ENCODE measurements around the gene OPTN. TPM values are rescaled to one million over a fixed set of nuclear protein-coding genes. Genes with fewer than 3 reads are reported as not detected.
"Not testable (repeated sequence)": the region's sequence is repeated elsewhere in the genome, so short reads cannot be mapped to it uniquely, and the experiment has no call there.

The OPTN gene
- total and polyA plus RNA-seq, 12 donors, result 63.2 to 148 (median 92.5) TPM

DNA sequence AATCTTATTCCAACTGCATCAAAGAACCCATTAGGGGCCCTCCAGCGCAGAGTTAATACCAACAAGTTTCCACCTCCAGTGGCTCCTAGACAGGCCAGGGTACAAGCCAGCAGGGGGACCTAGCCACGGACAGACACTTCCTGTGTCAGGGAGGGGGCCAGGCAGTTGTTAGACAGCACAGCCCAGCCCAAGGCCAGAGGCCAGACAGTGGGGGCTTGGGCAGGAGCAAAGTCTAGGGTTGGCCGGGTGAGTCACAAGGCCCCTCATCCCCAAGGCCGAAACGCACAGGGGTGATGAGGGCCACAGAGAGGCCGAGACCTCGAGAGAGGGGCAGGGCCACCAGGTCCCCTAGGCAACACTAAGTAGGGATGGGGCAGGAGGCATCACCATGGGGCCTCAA is 19.3 kb upstream of the OPTN start:
- no peaks in the 10 kb centered on the region for H3K4me1 ChIP-seq (replicated peaks in 1 of 2)
- DNase-seq, result no peak
- no peak overlapping the region for H3K4me3 ChIP-seq
- 47 to 63% (median 55%) methylated on average over 7 of the region's 7 CpGs for WGBS, 4 donors
- H3K27me3 ChIP-seq, result no peaks in the 10 kb centered on the region
- TF ChIP-seq CTCF (IDR thresholded peaks at IDR 0.05), result no peak
- TF ChIP-seq POLR2A (IDR thresholded peaks at IDR 0.05), result no peak
- H3K9me3 ChIP-seq (replicated peaks in 1 of 3), result peaks cover 0 to 12% (median 0%) of the 10 kb centered on the region in 3 donors
- H3K27ac ChIP-seq, result no peak overlapping the region
- intact Hi-C loops (cut with DNase I), result loop anchor here in 1 of 2 donors (10.0 kb wide), 1 partner anchor 356 kb away; no protein-coding TSS in a partner anchor
- no peaks in the 10 kb centered on the region for H3K36me3 ChIP-seq (replicated peaks in 1 of 2)

GRCh38 chr10:13083700-13084099 is 16.3 kb upstream of the OPTN start:
- WGBS, 4 donors, result 93 to 96% (median 94%) methylated on average over 3 of the region's 3 CpGs
- intact Hi-C loops (cut with DNase I), result loop anchor here in 1 of 2 donors (10.0 kb wide), 1 partner anchor 359 kb away; no protein-coding TSS in a partner anchor

DNA sequence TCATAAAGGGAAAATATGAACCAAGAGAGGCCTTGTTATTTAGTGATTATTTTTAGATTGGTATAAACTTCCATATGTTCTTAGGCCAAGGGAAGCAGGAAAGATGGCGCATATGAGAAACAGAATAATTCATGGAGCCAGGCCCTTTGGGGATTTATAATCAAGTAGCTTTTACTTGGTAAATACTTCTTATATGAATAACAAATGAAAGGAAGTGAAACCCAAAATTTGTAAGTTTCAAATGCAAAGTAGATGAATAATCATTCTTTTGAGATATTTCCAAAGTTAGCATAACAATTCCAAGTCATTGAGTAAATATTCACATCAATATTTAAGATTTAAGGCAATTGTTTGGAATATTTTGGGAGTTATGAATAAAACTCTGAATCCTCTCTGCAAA is 13.9 kb upstream of the OPTN start:
- Histone ChIP-seq H3K4me3 (no peak overlapping the region), H3K4me1 (replicated peaks in 1 of 2) (peaks cover 0 to 12% of the 10 kb centered on the region in 2 donors), H3K9me3 (replicated peaks in 1 of 3) (peaks cover 0 to 7% (median 0%) of the 10 kb centered on the region in 3 donors), H3K36me3 (replicated peaks in 1 of 2) (no peaks in the 10 kb centered on the region), H3K27ac (no peak overlapping the region), H3K27me3 (no peaks in the 10 kb centered on the region)
- TF ChIP-seq POLR2A (IDR thresholded peaks at IDR 0.05) (no peak), CTCF (IDR thresholded peaks at IDR 0.05) (no peak)
- 93 to 100% (median 95%) methylated on average over 1 of the region's 1 CpG for WGBS, 4 donors
- DNase-seq, result no peak
- intact Hi-C loops (cut with DNase I), result loop anchor here in 1 of 2 donors (10.0 kb wide), 1 partner anchor 361 kb away; no protein-coding TSS in a partner anchor

More at GRCh38 chr10:13083700-13084099, 16.3 kb upstream of the OPTN start:
- peaks cover 0 to 12% of the 10 kb centered on the region in 2 donors for H3K4me1 ChIP-seq (replicated peaks in 1 of 2)
- not testable (repeated sequence) for H3K27me3 ChIP-seq; H3K27ac ChIP-seq; H3K4me3 ChIP-seq; DNase-seq; H3K36me3 ChIP-seq (replicated peaks in 1 of 2)
- H3K9me3 ChIP-seq (replicated peaks in 1 of 3), result peaks cover 0 to 12% (median 0%) of the 10 kb centered on the region in 3 donors

DNA sequence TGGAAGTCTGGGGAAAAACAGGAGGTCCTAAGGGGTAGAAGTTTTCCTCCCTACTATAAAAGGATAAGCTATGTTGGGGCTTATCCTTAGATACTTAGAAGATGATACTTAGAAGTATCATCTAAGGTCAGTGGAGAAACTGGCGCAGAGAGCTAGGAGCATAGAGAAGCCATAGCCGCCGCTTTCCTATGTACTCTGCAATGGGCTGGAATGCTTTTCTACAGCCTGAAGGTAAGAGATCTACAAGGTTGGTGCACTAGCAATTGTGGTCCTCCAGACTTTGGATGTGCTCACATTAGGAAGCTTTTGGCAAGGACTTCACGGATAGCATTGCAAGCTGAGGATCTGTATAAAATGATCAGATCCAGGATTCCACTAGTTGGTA is 12.4 kb upstream of the OPTN start:
- Histone ChIP-seq H3K27ac (no peak overlapping the region), H3K36me3 (replicated peaks in 1 of 2) (no peaks in the 10 kb centered on the region), H3K4me3 (no peak overlapping the region), H3K9me3 (replicated peaks in 1 of 3) (peaks cover 0 to 7% (median 0%) of the 10 kb centered on the region in 3 donors), H3K4me1 (replicated peaks in 1 of 2) (peaks cover 12 to 25% of the 10 kb centered on the region in 2 donors), H3K27me3 (no peaks in the 10 kb centered on the region)
- intact Hi-C loops (cut with DNase I), result loop anchor here in 1 of 2 donors (10.0 kb wide), 1 partner anchor 363 kb away; no protein-coding TSS in a partner anchor
- no peak for TF ChIP-seq POLR2A (IDR thresholded peaks at IDR 0.05)
- no peak for TF ChIP-seq CTCF (IDR thresholded peaks at IDR 0.05)
- WGBS, 4 donors, result 93 to 96% (median 95%) methylated on average over 4 of the region's 4 CpGs
- no peak for DNase-seq
